ENCODE measurements around the gene NHERF1.

DNA sequence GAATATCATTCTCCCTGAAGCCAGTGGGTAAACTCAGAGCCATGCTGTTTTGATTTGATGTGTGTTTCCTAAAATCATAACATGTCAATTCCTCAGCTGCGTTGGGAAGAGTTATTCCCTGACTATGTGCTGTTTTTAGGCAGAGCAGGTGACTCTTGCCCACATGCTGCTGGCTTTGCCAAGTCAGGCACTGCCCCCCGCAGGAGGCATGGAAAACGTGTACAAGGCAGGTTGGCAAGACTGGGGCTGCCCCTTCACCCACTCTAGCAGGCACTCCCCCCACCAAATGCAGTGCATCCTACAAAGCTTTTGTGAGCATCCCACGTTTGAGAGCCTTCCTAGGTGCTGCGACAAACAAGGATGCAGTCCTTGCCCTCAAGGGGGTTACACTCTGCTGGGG lies 66.0 kb downstream of the NHERF1 start:
- TF ChIP-seq, protein P1, sequence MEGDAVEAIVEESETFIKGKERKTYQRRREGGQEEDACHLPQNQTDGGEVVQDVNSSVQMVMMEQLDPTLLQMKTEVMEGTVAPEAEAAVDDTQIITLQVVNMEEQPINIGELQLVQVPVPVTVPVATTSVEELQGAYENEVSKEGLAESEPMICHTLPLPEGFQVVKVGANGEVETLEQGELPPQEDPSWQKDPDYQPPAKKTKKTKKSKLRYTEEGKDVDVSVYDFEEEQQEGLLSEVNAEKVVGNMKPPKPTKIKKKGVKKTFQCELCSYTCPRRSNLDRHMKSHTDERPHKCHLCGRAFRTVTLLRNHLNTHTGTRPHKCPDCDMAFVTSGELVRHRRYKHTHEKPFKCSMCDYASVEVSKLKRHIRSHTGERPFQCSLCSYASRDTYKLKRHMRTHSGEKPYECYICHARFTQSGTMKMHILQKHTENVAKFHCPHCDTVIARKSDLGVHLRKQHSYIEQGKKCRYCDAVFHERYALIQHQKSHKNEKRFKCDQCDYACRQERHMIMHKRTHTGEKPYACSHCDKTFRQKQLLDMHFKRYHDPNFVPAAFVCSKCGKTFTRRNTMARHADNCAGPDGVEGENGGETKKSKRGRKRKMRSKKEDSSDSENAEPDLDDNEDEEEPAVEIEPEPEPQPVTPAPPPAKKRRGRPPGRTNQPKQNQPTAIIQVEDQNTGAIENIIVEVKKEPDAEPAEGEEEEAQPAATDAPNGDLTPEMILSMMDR (IDR thresholded peaks at IDR 0.05; ENCODE audit: insufficient read depth, low read depth, low read length): no peak
- no peak for TF ChIP-seq EZH2 (IDR thresholded peaks at IDR 0.05; ENCODE audit: insufficient read depth, low read length)

Data from astrocyte (in vitro differentiated cells and primary cell).